Measurements from ENCODE around the gene SH2B2. TPM values are rescaled to one million over a fixed set of nuclear protein-coding genes. Genes with fewer than 3 reads are reported as not detected.

Gene SH2B2
- total RNA-seq, 4 donors from 2014 or later = 5.1 to 6.5 (median 5.6) TPM

DNA sequence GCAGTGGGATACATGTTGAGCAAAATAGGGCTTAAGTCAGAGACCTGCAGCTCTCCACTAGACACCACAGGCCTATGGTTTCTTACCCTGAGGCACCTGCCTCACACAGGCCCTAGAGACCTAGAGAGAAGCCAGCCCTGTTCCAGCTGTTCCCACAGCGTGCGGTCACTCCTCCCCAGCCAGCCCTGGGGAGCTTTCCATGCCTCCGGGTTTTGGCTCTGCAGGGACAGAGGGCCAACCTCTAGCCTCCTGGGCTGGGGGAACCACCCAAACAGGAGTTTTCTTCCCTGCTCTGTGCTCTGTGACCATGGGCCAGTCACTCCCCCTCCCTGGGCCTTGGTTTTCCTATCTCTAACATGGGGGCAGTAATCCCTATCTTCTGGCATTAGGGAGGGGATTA, 33.0 kb downstream of the SH2B2 start:
- H3K9me3 ChIP-seq = no peaks in the 10 kb centered on the region
- peaks cover 3% of the 10 kb centered on the region for H3K36me3 ChIP-seq
- peak in 1 of 2 donors; percentile 19 for DNase-seq (ENCODE audit: low spot score in 2 of 2)
- WGBS = 80% methylated on average over 2 of the region's 3 CpGs
- no peak for TF ChIP-seq EP300 (IDR thresholded peaks at IDR 0.05)
- TF ChIP-seq POLR2AphosphoS5 (IDR thresholded peaks at IDR 0.05) = no peak
- TF ChIP-seq POLR2A (IDR thresholded peaks at IDR 0.05) = no peak
- TF ChIP-seq, protein P1, sequence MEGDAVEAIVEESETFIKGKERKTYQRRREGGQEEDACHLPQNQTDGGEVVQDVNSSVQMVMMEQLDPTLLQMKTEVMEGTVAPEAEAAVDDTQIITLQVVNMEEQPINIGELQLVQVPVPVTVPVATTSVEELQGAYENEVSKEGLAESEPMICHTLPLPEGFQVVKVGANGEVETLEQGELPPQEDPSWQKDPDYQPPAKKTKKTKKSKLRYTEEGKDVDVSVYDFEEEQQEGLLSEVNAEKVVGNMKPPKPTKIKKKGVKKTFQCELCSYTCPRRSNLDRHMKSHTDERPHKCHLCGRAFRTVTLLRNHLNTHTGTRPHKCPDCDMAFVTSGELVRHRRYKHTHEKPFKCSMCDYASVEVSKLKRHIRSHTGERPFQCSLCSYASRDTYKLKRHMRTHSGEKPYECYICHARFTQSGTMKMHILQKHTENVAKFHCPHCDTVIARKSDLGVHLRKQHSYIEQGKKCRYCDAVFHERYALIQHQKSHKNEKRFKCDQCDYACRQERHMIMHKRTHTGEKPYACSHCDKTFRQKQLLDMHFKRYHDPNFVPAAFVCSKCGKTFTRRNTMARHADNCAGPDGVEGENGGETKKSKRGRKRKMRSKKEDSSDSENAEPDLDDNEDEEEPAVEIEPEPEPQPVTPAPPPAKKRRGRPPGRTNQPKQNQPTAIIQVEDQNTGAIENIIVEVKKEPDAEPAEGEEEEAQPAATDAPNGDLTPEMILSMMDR (IDR thresholded peaks at IDR 0.05) = no peak
- no peak overlapping the region for H3K27ac ChIP-seq
- peaks cover 5% of the 10 kb centered on the region for H3K27me3 ChIP-seq
- peaks cover 9% of the 10 kb centered on the region for H3K4me1 ChIP-seq
- H3K4me3 ChIP-seq = no peak overlapping the region

DNA sequence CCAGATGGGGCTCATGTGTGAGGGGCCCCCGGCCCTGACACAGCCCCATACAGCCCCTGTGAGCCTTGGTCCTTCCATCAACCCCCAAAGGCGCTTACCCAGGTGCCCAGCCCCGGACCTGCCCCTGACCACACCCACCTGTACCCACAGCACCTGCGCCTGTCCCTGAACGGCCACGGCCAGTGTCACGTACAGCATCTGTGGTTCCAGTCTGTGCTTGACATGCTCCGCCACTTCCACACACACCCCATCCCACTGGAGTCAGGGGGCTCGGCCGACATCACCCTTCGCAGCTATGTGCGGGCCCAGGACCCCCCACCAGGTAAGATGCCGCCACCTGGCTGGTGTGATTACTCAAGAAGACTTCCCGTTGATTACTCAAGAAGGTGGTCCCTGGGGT, 33.5 kb downstream of the SH2B2 start:
- peak in 1 of 2 donors; percentile 60 for DNase-seq (ENCODE audit: low spot score in 2 of 2)
- Histone ChIP-seq H3K4me1 (peaks cover 9% of the 10 kb centered on the region), H3K27me3 (peaks cover 5% of the 10 kb centered on the region), H3K36me3 (peaks cover 2% of the 10 kb centered on the region), H3K4me3 (no peak overlapping the region), H3K27ac (no peak overlapping the region), H3K9me3 (no peaks in the 10 kb centered on the region)
- TF ChIP-seq EP300 (IDR thresholded peaks at IDR 0.05) = no peak
- no peak for TF ChIP-seq POLR2AphosphoS5 (IDR thresholded peaks at IDR 0.05)
- TF ChIP-seq, protein P1 (IDR thresholded peaks at IDR 0.05) = no peak
- TF ChIP-seq POLR2A (IDR thresholded peaks at IDR 0.05) = no peak
- 94% methylated on average over 13 of the region's 14 CpGs for WGBS

GRCh38 chr7:102320601-102321350, 34.1 kb downstream of the SH2B2 start:
- 68% methylated on average over 30 of the region's 37 CpGs for WGBS
- Histone ChIP-seq H3K36me3 (peaks cover 2% of the 10 kb centered on the region), H3K27me3 (peaks cover 5% of the 10 kb centered on the region), H3K4me3 (peak overlapping the region; percentile 19), H3K4me1 (peaks cover 9% of the 10 kb centered on the region), H3K9me3 (no peaks in the 10 kb centered on the region), H3K27ac (no peak overlapping the region)
- DNase-seq (ENCODE audit: low spot score in 2 of 2) = peak in 1 of 2 donors; percentile 38
- TF ChIP-seq, protein P1 (IDR thresholded peaks at IDR 0.05) = no peak
- no peak for TF ChIP-seq POLR2A (IDR thresholded peaks at IDR 0.05)
- no peak for TF ChIP-seq POLR2AphosphoS5 (IDR thresholded peaks at IDR 0.05)
- no peak for TF ChIP-seq EP300 (IDR thresholded peaks at IDR 0.05)

DNA sequence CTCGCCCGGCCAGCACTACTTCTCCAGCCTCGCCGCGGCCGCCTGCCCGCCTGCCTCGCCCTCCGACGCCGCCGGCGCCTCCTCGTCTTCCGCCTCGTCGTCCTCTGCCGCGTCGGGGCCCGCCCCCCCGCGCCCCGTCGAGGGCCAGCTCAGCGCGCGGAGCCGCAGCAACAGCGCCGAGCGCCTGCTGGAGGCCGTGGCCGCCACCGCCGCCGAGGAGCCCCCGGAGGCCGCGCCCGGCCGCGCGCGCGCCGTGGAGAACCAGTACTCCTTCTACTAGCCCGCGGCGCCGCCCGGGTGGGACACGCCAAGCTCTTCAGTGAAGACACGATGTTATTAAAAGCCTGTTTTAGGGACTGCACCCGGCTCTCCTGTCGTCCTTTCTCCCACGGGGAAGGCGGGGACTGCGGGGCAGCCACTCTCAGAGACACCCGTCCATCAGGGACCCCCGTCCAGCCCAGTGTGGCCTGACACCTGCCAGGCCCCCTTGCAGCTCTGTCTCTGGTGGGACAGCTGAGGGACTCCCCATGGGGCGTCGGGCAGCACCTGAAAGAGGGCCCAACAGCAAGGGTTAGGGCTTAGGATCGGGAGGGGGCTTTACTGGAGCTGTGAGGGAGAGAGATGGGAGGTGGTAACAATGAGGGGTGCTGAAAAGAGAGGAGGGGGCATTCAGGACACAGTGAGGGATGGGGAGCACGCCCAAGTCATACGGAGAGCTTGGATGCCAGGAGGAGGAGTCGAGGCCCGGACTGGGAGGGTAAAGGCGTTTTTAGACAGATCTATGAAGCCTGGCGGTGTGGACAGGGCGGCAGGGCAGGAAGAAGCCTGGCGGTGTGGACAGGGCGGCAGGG, 34.9 kb downstream of the SH2B2 start:
- Histone ChIP-seq H3K27me3 (peaks cover 11% of the 10 kb centered on the region), H3K4me1 (peaks cover 9% of the 10 kb centered on the region), H3K36me3 (peaks cover 2% of the 10 kb centered on the region), H3K4me3 (peak overlapping the region; percentile 19), H3K27ac (peak overlapping the region; percentile 26), H3K9me3 (no peaks in the 10 kb centered on the region)
- TF ChIP-seq POLR2A (IDR thresholded peaks at IDR 0.05) (no peak), POLR2AphosphoS5 (IDR thresholded peaks at IDR 0.05) (no peak), EP300 (IDR thresholded peaks at IDR 0.05) (no peak)
- TF ChIP-seq, protein P1 (IDR thresholded peaks at IDR 0.05) = no peak
- DNase-seq (ENCODE audit: low spot score in 2 of 2) = peak; percentile 52 to 57
- WGBS = 41% methylated on average over 20 of the region's 73 CpGs

Measured in suprapubic skin (tissue), 4 donors.